ENCODE data around the gene SDCCAG8. TPM values are rescaled to one million over a fixed set of nuclear protein-coding genes. Genes with fewer than 3 reads are reported as not detected.

The SDCCAG8 gene
- total and polyA plus RNA-seq, 10 donors: 14.8 to 79.3 (median 46.5) TPM

DNA sequence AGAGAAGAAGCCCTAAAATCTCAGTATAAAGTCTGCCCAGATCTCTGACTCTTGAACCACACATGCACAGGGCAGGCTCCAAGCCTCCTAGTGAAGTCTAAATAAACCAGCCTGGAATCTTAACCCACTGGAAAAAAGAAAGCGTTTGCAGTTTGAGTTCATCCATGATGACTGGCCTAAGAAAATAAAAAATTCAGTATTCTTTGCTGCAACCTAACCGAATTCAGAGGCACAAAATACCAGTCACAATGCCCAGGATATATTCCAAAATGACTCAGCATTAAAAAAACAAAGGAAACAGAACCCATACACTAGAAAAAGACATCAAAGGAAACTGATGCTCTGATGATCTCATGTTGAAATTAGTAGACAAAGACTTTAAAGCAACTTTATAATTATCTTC lies 269.2 kb downstream of the SDCCAG8 start:
- TF ChIP-seq POLR2AphosphoS5 (IDR thresholded peaks at IDR 0.05) (no peak), POLR2A (IDR thresholded peaks at IDR 0.05) (no peak)
- TF ChIP-seq, protein P1, sequence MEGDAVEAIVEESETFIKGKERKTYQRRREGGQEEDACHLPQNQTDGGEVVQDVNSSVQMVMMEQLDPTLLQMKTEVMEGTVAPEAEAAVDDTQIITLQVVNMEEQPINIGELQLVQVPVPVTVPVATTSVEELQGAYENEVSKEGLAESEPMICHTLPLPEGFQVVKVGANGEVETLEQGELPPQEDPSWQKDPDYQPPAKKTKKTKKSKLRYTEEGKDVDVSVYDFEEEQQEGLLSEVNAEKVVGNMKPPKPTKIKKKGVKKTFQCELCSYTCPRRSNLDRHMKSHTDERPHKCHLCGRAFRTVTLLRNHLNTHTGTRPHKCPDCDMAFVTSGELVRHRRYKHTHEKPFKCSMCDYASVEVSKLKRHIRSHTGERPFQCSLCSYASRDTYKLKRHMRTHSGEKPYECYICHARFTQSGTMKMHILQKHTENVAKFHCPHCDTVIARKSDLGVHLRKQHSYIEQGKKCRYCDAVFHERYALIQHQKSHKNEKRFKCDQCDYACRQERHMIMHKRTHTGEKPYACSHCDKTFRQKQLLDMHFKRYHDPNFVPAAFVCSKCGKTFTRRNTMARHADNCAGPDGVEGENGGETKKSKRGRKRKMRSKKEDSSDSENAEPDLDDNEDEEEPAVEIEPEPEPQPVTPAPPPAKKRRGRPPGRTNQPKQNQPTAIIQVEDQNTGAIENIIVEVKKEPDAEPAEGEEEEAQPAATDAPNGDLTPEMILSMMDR (IDR thresholded peaks at IDR 0.05 in 8 of 11, conservative IDR thresholded peaks at IDR 0.05 in 3 of 11): no peak
- no peak overlapping the region for H3K27ac ChIP-seq
- no peak overlapping the region for H3K4me3 ChIP-seq
- 82 to 90% (median 86%) methylated on average over 2 of the region's 2 CpGs for WGBS, 5 donors
- no peak for DNase-seq
- no peaks in the 10 kb centered on the region for H3K36me3 ChIP-seq
- no peaks in the 10 kb centered on the region for H3K4me1 ChIP-seq
- H3K9me3 ChIP-seq: peaks cover 0 to 8% (median 2%) of the 10 kb centered on the region in 8 donors
- H3K27me3 ChIP-seq (replicated peaks in 1 of 7): no peaks in the 10 kb centered on the region
- intact Hi-C loops (cut with DNase I; ENCODE audit: low total_unique reads): no loop called here

DNA sequence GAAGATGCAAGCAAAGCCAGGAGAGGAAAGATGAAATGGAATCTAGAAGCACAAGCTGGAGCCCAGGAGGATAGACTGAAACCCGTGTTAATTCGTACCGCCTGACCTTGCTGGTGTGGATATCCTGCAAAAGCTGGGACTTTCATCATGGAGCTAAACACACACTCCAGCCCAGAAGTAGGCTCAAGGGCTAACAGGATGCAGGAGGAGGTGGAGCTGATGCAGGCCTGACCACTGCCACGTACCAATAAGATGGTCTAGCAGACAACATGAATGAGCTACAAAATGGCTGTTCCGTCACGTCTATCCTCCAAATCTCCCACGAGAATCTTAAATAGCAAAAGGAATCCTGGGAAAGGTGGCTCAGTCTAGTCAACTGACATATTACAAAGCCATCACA lies 270.3 kb downstream of the SDCCAG8 start:
- TF ChIP-seq, protein P1 (IDR thresholded peaks at IDR 0.05 in 8 of 11, conservative IDR thresholded peaks at IDR 0.05 in 3 of 11): no peak
- no peak for TF ChIP-seq POLR2A (IDR thresholded peaks at IDR 0.05)
- TF ChIP-seq POLR2AphosphoS5 (IDR thresholded peaks at IDR 0.05): no peak
- Histone ChIP-seq H3K27ac (no peak overlapping the region), H3K4me1 (no peaks in the 10 kb centered on the region), H3K36me3 (no peaks in the 10 kb centered on the region), H3K4me3 (no peak overlapping the region), H3K9me3 (peaks cover 0 to 8% (median 2%) of the 10 kb centered on the region in 8 donors), H3K27me3 (replicated peaks in 1 of 7) (no peaks in the 10 kb centered on the region)
- DNase-seq: no peak
- intact Hi-C loops (cut with DNase I; ENCODE audit: low total_unique reads): no loop called here
- 94 to 97% (median 95%) methylated on average over 7 of the region's 7 CpGs for WGBS, 5 donors

DNA sequence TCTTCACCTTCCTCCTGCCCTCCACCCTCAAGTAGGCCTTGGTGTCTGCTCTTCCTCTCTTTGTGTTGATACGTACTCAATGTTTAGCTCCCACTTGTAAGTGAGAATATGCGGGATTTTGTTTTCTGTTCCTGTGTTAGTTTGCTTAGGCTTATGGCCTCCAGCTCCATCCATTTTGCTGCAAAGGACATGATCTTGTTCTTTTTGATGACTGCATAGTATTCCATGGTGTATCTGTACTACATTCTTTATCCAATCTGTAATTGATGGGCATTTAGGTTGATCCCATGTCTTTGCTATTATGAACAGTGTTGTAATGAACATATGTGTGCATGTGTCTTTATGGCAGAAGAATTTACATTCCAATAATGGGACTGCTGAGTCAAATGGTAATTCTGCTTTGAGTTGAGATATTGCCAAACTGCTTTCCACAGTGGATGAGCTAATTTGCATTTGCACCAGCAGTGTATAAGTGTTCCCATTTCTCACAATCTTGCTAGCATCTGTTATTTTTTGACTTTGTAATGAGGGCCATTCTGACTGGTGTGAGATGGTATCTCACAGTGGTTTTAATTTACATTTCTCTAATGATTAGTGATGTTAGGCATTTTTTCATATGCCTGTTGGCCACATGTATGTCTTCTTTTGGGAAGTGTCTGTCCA lies 272.7 kb downstream of the SDCCAG8 start:
- intact Hi-C loops (cut with DNase I; ENCODE audit: low total_unique reads): no loop called here
- no peak for DNase-seq
- H3K27ac ChIP-seq: no peak overlapping the region
- no peak for TF ChIP-seq POLR2AphosphoS5 (IDR thresholded peaks at IDR 0.05)
- TF ChIP-seq POLR2A (IDR thresholded peaks at IDR 0.05): no peak
- TF ChIP-seq, protein P1 (IDR thresholded peaks at IDR 0.05 in 8 of 11, conservative IDR thresholded peaks at IDR 0.05 in 3 of 11): no peak
- no peaks in the 10 kb centered on the region for H3K4me1 ChIP-seq
- peaks cover 0 to 8% (median 2%) of the 10 kb centered on the region in 8 donors for H3K9me3 ChIP-seq
- 93 to 100% (median 96%) methylated on average over 2 of the region's 2 CpGs for WGBS, 5 donors
- H3K4me3 ChIP-seq: no peak overlapping the region
- no peaks in the 10 kb centered on the region for H3K36me3 ChIP-seq
- H3K27me3 ChIP-seq (replicated peaks in 1 of 7): no peaks in the 10 kb centered on the region

DNA sequence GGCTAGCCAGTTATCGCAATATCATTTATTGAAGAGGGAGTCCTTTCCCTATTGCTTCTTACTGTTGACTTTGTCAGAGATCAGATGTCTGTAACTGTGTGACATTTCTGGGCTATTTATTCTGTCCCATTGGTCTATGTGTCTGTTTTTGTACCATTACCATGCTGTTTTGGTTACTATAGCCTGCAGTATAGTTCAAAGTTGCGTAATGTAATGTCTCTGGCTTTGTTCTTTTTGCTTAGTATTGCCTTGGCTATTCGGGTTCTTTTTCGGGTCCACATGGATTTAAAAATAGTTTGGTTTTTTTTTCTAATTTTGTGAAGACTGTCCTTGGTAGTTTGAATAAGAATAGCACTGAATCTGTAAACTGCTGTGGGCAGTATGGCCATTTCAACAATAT lies 273.7 kb downstream of the SDCCAG8 start:
- Histone ChIP-seq H3K4me3 (no peak overlapping the region), H3K9me3 (peaks cover 0 to 8% (median 2%) of the 10 kb centered on the region in 8 donors), H3K4me1 (no peaks in the 10 kb centered on the region), H3K27ac (no peak overlapping the region), H3K27me3 (replicated peaks in 1 of 7) (no peaks in the 10 kb centered on the region), H3K36me3 (no peaks in the 10 kb centered on the region)
- intact Hi-C loops (cut with DNase I; ENCODE audit: low total_unique reads): no loop called here
- DNase-seq: no peak
- TF ChIP-seq, protein P1 (IDR thresholded peaks at IDR 0.05 in 8 of 11, conservative IDR thresholded peaks at IDR 0.05 in 3 of 11): no peak
- TF ChIP-seq POLR2AphosphoS5 (IDR thresholded peaks at IDR 0.05): no peak
- TF ChIP-seq POLR2A (IDR thresholded peaks at IDR 0.05): no peak
- WGBS, 5 donors: 86 to 99% (median 99%) methylated on average over 4 of the region's 4 CpGs

Data from spleen (tissue), 11 donors.